NCI-H345 treated with DMSO at 0.1 percent for 48 hours (cell line): ENCODE results near the gene CMTM4.
"Not testable (repeated sequence)": the region's sequence is repeated elsewhere in the genome, so short reads cannot be mapped to it uniquely, and the experiment has no call there.

Experiments used
- DNase-seq: peaks from one replicate; lab custom pipeline; 2025; ENCODE audit not compliant: unreplicated experiment; lab: John Stamatoyannopoulos, UW

Gene CMTM4

GRCh38 chr16:66676599-66676998 lies 19.9 kb downstream of the CMTM4 start:
- DNase-seq: no peak

GRCh38 chr16:66673691-66674090 lies 22.9 kb downstream of the CMTM4 start:
- DNase-seq: no peak

- no peak for DNase-seq
Observed at GRCh38 chr16:66670691-66671388, 25.7 kb downstream of the CMTM4 start.

- no peak for DNase-seq
Observed at GRCh38 chr16:66668777-66669444, 27.6 kb downstream of the CMTM4 start.

GRCh38 chr16:66667944-66668343 lies 28.6 kb downstream of the CMTM4 start:
- no peak for DNase-seq

- DNase-seq: no peak
Observed at GRCh38 chr16:66662445-66663194, 33.9 kb downstream of the CMTM4 start.

- not testable (repeated sequence) for DNase-seq
Observed at GRCh38 chr16:66661671-66662346, 34.7 kb downstream of the CMTM4 start.

GRCh38 chr16:66661210-66661560 lies 35.4 kb downstream of the CMTM4 start:
- no peak for DNase-seq

- no peak for DNase-seq
Observed at GRCh38 chr16:66660422-66661209, 35.9 kb downstream of the CMTM4 start.

GRCh38 chr16:66658860-66659190 lies 37.7 kb downstream of the CMTM4 start:
- DNase-seq: no peak

GRCh38 chr16:66658143-66658859 lies 38.2 kb downstream of the CMTM4 start:
- DNase-seq: no peak

- no peak for DNase-seq
Observed at GRCh38 chr16:66656547-66656946, 40.0 kb downstream of the CMTM4 start.

GRCh38 chr16:66653581-66654350 lies 42.8 kb downstream of the CMTM4 start:
- DNase-seq: no peak

GRCh38 chr16:66652661-66653360 lies 43.7 kb downstream of the CMTM4 start:
- no peak for DNase-seq

GRCh38 chr16:66651965-66652364 lies 44.6 kb downstream of the CMTM4 start:
- no peak for DNase-seq

- DNase-seq: no peak
Observed at GRCh38 chr16:66651474-66651765, 45.1 kb downstream of the CMTM4 start.

- DNase-seq: peak; percentile 77
Observed at GRCh38 chr16:66650707-66651473, 45.7 kb downstream of the CMTM4 start.

- DNase-seq: no peak
Observed at GRCh38 chr16:66649636-66650205, 46.8 kb downstream of the CMTM4 start.
